Testis (tissue), 2 donors: ENCODE results near the gene BCL2L14.

Source experiments
- POLR2A ChIP-seq: fragments of 450-650 bp; IDR thresholded peaks from one replicate; pipeline ENCODE4 v1.6.1; 2017; ENCODE audit warnings: antibody characterized with exemption, mild to moderate bottlenecking, moderate library complexity
- TF ChIP-seq, protein P1 (sequence below), 3 experiments: fragments of 450-650 bp in 2 of 3; fragments of 200-600 bp in 1 of 3; sonication (generic) in 1 of 3; IDR thresholded peaks; one replicate each; pipeline ENCODE4 v1.5.1; 2016 to 2019; ENCODE audit warnings: antibody characterized with exemption in 3 of 3, mild to moderate bottlenecking in 2 of 3, moderate library complexity in 1 of 3

DNA sequence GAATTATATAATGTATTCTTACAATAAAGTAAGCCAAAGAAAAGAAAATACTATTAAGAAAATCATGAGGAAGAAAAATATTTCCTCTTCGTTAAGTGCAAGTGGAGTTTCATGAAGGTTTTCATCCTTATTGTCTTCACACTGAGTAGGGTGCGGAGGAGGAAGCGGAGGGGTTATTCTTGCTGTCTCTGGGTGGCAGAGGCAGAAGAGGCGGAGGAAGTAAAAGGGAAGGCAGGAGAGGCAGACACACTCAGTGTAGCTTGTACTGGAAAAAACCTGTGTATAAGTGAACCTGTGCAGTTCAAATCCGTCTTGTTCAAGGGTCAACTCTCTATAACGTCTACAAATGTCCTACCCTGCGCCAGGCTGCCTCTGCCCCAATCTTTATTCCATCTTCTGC is 22.0 kb upstream of the BCL2L14 start:
- TF ChIP-seq, protein P1, sequence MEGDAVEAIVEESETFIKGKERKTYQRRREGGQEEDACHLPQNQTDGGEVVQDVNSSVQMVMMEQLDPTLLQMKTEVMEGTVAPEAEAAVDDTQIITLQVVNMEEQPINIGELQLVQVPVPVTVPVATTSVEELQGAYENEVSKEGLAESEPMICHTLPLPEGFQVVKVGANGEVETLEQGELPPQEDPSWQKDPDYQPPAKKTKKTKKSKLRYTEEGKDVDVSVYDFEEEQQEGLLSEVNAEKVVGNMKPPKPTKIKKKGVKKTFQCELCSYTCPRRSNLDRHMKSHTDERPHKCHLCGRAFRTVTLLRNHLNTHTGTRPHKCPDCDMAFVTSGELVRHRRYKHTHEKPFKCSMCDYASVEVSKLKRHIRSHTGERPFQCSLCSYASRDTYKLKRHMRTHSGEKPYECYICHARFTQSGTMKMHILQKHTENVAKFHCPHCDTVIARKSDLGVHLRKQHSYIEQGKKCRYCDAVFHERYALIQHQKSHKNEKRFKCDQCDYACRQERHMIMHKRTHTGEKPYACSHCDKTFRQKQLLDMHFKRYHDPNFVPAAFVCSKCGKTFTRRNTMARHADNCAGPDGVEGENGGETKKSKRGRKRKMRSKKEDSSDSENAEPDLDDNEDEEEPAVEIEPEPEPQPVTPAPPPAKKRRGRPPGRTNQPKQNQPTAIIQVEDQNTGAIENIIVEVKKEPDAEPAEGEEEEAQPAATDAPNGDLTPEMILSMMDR (IDR thresholded peaks at IDR 0.05) = no peak
- TF ChIP-seq POLR2A = no peak
